Fibroblast of lung (primary cell): ENCODE data around the gene CDC42EP1. TPM values are rescaled to one million over a fixed set of nuclear protein-coding genes. Genes with fewer than 3 reads are reported as not detected.
"Not testable (repeated sequence)": the region's sequence is repeated elsewhere in the genome, so short reads cannot be mapped to it uniquely, and the experiment has no call there.

ENCODE experiments used
- DNase-seq, 2 donors: peaks; one replicate each; pipeline versions ENCODE4 v3.0.0 to v3.0.0-alpha.2; 2010; ENCODE audit warnings: low read depth in 2 of 2
- H2AFZ ChIP-seq: 2 replicates; pipeline ENCODE4 v1.5.1; 2012; ENCODE audit warnings: low read length, control low read depth, inconsistent platforms
- H3K27ac ChIP-seq: 2 replicates; pipeline ENCODE4 v1.5.1; 2011; ENCODE audit warnings: low read length, control low read depth; ENCODE audit not compliant: insufficient read depth
- H3K27me3 ChIP-seq: 2 replicates; pipeline ENCODE4 v1.5.1; 2011; ENCODE audit warnings: mild to moderate bottlenecking, low read length; ENCODE audit not compliant: control insufficient read depth, insufficient read depth
- H3K36me3 ChIP-seq: 2 replicates; pipeline ENCODE4 v1.5.1; 2011; ENCODE audit warnings: low read length; ENCODE audit not compliant: control insufficient read depth, insufficient read depth
- H3K4me1 ChIP-seq: 2 replicates; pipeline ENCODE4 v1.5.1; 2011; ENCODE audit warnings: low read length; ENCODE audit not compliant: control insufficient read depth, insufficient read depth; ENCODE audit errors: extremely low read depth
- H3K4me2 ChIP-seq: 2 replicates; pipeline ENCODE4 v1.5.1; 2011; ENCODE audit warnings: low read length, control low read depth; ENCODE audit not compliant: insufficient read depth; ENCODE audit errors: extremely low read depth
- H3K4me3 ChIP-seq, 4 experiments: fragments of 200-600 bp in 1 of 4; sonication (generic) in 1 of 4; replicated peaks in 1 of 4; 2 replicates each; pipeline ENCODE4 v1.5.1; 2011 to 2016; ENCODE audit warnings: low read length in 4 of 4, low read depth in 3 of 4, mild to moderate bottlenecking in 3 of 4, control low read depth in 2 of 4, inconsistent platforms in 1 of 4, mixed read lengths in 1 of 4; ENCODE audit not compliant: insufficient read depth in 1 of 4; ENCODE audit errors: control extremely low read depth in 1 of 4
- H3K79me2 ChIP-seq: 2 replicates; pipeline ENCODE4 v1.5.1; 2012; ENCODE audit warnings: mild to moderate bottlenecking, low read length, inconsistent platforms; ENCODE audit not compliant: control insufficient read depth, insufficient read depth
- H3K9ac ChIP-seq: 2 replicates; pipeline ENCODE4 v1.5.1; 2011; ENCODE audit warnings: mild to moderate bottlenecking, low read length, control low read depth; ENCODE audit not compliant: insufficient read depth
- H3K9me3 ChIP-seq: 2 replicates; pipeline ENCODE4 v1.5.1; 2012; ENCODE audit warnings: low read depth, low read length; ENCODE audit not compliant: control insufficient read depth, insufficient read depth
- H4K20me1 ChIP-seq: 2 replicates; pipeline ENCODE4 v1.5.1; 2011; ENCODE audit warnings: low read length; ENCODE audit not compliant: control insufficient read depth, insufficient read depth; ENCODE audit errors: extremely low read depth
- CTCF ChIP-seq, 2 donors: IDR thresholded peaks in 1 of 2; conservative IDR thresholded peaks in 1 of 2; 1 replicate in 1 of 2; 2 replicates in 1 of 2; pipeline ENCODE4 v1.5.1; 2011 to 2012; ENCODE audit warnings: low read length in 2 of 2, control low read depth in 1 of 2, inconsistent platforms in 1 of 2, low read depth in 1 of 2, mild to moderate bottlenecking in 1 of 2
- EZH2 ChIP-seq: IDR thresholded peaks from 2 replicates; pipeline ENCODE4 v1.5.1; 2012; ENCODE audit warnings: low read length, control low read depth, mild to moderate bottlenecking; ENCODE audit errors: missing control alignments
- polyA plus RNA-seq, 2 donors: library from polyadenylated mRNA; depleted of rRNA in 1 of 2; stranded (reverse) in 1 of 2; unstranded in 1 of 2; fragments of >200 nt; gene quantifications; 2 replicates each; pipeline ENCODE4 v1.2.1, GENCODE V29; 2011 to 2012; ENCODE audit warnings: missing spikeins in 1 of 2
- total RNA-seq: library from RNA; depleted of rRNA; stranded (reverse); fragments of >200 nt; gene quantifications from 2 replicates; pipeline ENCODE4 v1.2.1, GENCODE V29; 2014

The CDC42EP1 gene
- total and polyA plus RNA-seq, 2 donors (not counting 1 experiment from before 2014, with no cell fraction given): 10.4 to 17.2 TPM

GRCh38 chr22:37601203-37601539 is 40.9 kb downstream of the CDC42EP1 start:
- no peak for DNase-seq
- Histone ChIP-seq H2AFZ (no peak overlapping the region), H3K9ac (no peak overlapping the region), H3K4me3 (no peak overlapping the region), H3K36me3 (no peaks in the 10 kb centered on the region), H3K79me2 (no peaks in the 10 kb centered on the region), H3K27me3 (peaks cover 8% of the 10 kb centered on the region), H3K9me3 (no peaks in the 10 kb centered on the region), H4K20me1 (no peaks in the 10 kb centered on the region), H3K4me1 (no peaks in the 10 kb centered on the region), H3K4me2 (no peak overlapping the region), H3K27ac (no peak overlapping the region)
- no peak for TF ChIP-seq EZH2
- no peak for TF ChIP-seq CTCF (conservative IDR thresholded peaks at IDR 0.05 in 1 of 2, IDR thresholded peaks at IDR 0.05 in 1 of 2; ENCODE audit: low read depth in 1 of 2, low read length in 2 of 2)

GRCh38 chr22:37601540-37602442 is 41.5 kb downstream of the CDC42EP1 start:
- H3K4me1 ChIP-seq: no peaks in the 10 kb centered on the region
- no peak overlapping the region for H3K4me2 ChIP-seq
- H3K27me3 ChIP-seq: peaks cover 8% of the 10 kb centered on the region
- TF ChIP-seq EZH2 (no peak), CTCF (conservative IDR thresholded peaks at IDR 0.05 in 1 of 2, IDR thresholded peaks at IDR 0.05 in 1 of 2; ENCODE audit: low read depth in 1 of 2, low read length in 2 of 2) (no peak)
- H4K20me1 ChIP-seq: no peaks in the 10 kb centered on the region
- no peak overlapping the region for H3K4me3 ChIP-seq
- H2AFZ ChIP-seq: no peak overlapping the region
- no peak overlapping the region for H3K9ac ChIP-seq
- no peaks in the 10 kb centered on the region for H3K79me2 ChIP-seq
- no peaks in the 10 kb centered on the region for H3K9me3 ChIP-seq
- no peaks in the 10 kb centered on the region for H3K36me3 ChIP-seq
- DNase-seq: peak; percentile 21 to 67
- H3K27ac ChIP-seq: no peak overlapping the region

- not testable (repeated sequence) for H4K20me1 ChIP-seq, H3K27me3 ChIP-seq
These were observed 42.4 kb downstream of the CDC42EP1 start for GRCh38 chr22:37602546-37603277.

More at GRCh38 chr22:37602546-37603277, 42.4 kb downstream of the CDC42EP1 start:
- H3K4me1 ChIP-seq, H3K9ac ChIP-seq, H3K36me3 ChIP-seq, H3K79me2 ChIP-seq, H3K4me2 ChIP-seq, H2AFZ ChIP-seq, H3K9me3 ChIP-seq, DNase-seq, H3K27ac ChIP-seq, H3K4me3 ChIP-seq: not testable (repeated sequence)
